ENCODE measurements around the gene TRPM2. TPM values are rescaled to one million over a fixed set of nuclear protein-coding genes. Genes with fewer than 3 reads are reported as not detected.
"Not testable (repeated sequence)": the region's sequence is repeated elsewhere in the genome, so short reads cannot be mapped to it uniquely, and the experiment has no call there.

Gene TRPM2
- total RNA-seq, 2 donors from 2014 or later, result 10.7 to 25.6 TPM

DNA sequence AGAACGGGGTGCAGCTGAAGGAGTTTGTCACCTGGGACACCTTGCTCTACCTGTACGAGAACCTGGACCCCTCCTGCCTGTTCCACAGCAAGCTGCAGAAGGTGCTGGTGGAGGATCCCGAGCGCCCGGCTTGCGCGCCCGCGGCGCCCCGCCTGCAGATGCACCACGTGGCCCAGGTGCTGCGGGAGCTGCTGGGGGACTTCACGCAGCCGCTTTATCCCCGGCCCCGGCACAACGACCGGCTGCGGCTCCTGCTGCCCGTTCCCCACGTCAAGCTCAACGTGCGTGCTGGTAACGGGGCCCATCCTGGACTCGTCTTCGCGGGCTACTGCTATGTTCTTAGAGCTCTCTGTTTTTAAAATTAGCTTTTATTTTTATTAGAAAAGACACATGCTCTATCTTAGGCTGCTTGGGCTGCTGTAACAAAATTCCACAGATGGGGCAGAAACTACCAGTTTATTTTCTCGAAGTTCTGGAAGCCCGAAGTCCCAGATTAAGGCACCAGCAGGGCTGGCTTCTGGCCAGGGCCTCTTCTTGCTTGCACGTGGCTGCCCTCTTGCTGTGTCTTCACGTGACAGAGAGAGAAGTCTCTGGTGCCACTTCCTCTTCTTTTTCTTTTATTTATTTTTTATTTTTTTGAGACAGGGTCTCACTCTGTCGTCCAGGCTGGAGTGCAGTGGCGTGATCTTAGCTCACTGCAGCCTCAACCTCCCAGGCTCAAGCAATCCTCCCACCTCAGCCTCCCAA lies 38.1 kb downstream of the TRPM2 start:
- no peak for ATAC-seq (replicated peaks)
- H3K4me3 Mint-ChIP-seq, result no peak overlapping the region
- no peak overlapping the region for H3K27ac Mint-ChIP-seq
- no peaks in the 10 kb centered on the region for H3K9me3 Mint-ChIP-seq
- no peaks in the 10 kb centered on the region for H3K4me1 Mint-ChIP-seq
- no peaks in the 10 kb centered on the region for H3K27me3 Mint-ChIP-seq
- peaks cover 43% of the 10 kb centered on the region for H3K36me3 Mint-ChIP-seq (ENCODE audit: low read depth)

DNA sequence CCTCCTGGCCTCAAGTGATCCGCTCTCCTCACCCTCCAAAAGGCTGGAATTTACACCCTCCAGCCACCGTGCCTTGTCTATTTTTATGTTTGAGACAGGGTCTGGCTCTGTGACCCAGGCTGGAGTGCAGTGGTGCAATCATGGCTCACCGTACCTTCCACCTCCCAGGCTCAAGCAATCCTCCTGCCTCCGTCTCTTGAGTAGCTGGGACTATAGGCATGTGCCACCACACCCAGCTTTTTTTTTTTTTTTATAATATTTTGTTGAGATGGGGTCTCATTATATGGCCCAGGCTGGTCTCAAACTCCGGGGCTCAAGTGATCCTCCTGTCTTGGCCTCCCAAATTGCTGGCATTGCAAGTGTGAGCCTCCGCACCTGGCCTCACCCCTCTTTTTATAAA lies 38.8 kb downstream of the TRPM2 start:
- no peaks in the 10 kb centered on the region for H3K27me3 Mint-ChIP-seq
- no peak overlapping the region for H3K27ac Mint-ChIP-seq
- no peaks in the 10 kb centered on the region for H3K9me3 Mint-ChIP-seq
- no peak overlapping the region for H3K4me3 Mint-ChIP-seq
- no peak for ATAC-seq (replicated peaks)
- H3K36me3 Mint-ChIP-seq (ENCODE audit: low read depth), result peaks cover 43% of the 10 kb centered on the region
- no peaks in the 10 kb centered on the region for H3K4me1 Mint-ChIP-seq

DNA sequence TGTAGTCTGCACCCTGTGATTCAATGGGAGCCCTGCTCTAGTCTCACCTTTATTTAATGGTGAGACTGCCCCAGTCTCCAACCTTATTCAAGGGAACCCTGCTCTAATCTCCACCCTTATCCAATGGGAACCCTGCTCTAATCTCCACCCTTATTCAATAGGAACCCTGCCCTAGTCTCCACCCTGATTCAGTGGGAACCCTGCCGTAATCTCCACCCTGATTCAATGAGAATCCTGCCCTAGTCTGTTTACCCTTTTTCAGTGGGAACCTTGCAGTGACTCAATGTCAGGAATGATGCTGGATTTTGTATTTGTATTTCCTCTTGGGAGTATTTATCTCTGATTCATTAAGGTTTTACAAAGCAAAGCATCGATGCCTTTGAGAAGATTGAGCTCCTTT lies 39.5 kb downstream of the TRPM2 start:
- Mint-ChIP-seq H3K27me3 (no peaks in the 10 kb centered on the region), H3K36me3 (ENCODE audit: low read depth) (peaks cover 49% of the 10 kb centered on the region), H3K9me3 (no peaks in the 10 kb centered on the region), H3K27ac (peak overlapping the region; percentile 19), H3K4me1 (no peaks in the 10 kb centered on the region), H3K4me3 (no peak overlapping the region)
- no peak for ATAC-seq (replicated peaks)

DNA sequence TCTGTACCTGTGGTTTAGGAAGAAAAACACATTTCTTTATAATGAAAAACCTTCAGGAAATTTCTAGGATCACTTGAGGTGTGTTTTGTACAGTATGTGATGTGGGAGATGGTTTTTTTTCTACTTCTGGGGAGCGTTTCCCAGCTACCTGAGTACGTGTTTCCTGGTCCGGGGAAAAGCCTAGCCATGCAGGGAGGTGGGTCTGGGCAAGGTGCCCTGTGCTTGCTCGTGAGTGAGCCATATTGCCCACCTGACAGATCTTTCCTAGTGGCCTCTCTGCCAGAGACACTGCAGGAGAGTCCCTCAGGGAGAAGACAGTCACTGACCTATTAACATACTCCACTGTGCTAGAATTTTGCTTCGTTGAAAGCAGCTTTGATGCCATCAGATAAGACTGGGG lies 41.3 kb downstream of the TRPM2 start:
- ATAC-seq (replicated peaks), result no peak
- H3K4me1 Mint-ChIP-seq, result no peaks in the 10 kb centered on the region
- no peaks in the 10 kb centered on the region for H3K9me3 Mint-ChIP-seq
- no peak overlapping the region for H3K4me3 Mint-ChIP-seq
- H3K36me3 Mint-ChIP-seq (ENCODE audit: low read depth), result peaks cover 52% of the 10 kb centered on the region
- H3K27me3 Mint-ChIP-seq, result no peaks in the 10 kb centered on the region
- H3K27ac Mint-ChIP-seq, result no peak overlapping the region

DNA sequence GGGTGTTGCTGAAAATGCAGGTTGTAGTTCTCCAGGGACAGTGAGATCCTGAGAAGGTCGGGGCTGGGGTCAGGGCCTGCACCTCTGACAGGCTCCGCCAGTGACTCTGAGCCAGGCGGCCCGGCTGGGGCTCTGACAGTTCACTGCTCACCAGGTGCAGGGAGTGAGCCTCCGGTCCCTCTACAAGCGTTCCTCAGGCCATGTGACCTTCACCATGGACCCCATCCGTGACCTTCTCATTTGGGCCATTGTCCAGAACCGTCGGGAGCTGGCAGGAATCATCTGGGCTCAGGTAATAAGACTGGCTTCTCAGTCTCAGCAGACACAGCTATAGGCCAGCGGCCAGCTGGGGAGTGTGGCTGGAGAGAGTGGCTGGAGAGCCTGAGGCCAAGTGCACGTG lies 41.8 kb downstream of the TRPM2 start:
- Mint-ChIP-seq H3K9me3 (no peaks in the 10 kb centered on the region), H3K27me3 (no peaks in the 10 kb centered on the region), H3K36me3 (ENCODE audit: low read depth) (peaks cover 50% of the 10 kb centered on the region), H3K4me3 (no peak overlapping the region), H3K27ac (no peak overlapping the region), H3K4me1 (no peaks in the 10 kb centered on the region)
- no peak for ATAC-seq (replicated peaks)

DNA sequence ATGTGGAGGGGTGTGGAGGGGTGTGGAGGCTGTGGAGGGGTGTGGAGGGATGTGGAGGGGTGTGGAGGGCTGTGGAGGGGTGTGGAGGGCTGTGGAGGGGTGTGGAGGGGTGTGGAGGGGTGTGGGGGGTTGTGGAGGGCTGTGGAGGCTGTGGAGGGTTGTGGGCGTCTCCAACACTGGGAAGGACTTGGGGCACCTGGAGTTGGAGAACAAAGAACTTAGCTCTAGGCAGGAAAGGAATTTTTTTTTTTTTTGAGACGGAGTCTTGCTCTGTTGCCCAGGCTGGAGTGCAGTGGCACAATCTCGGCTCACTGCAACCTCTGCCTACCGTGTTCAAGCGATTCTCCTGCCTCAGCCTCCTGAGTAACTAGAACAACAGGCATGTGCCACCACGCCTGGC lies 43.4 kb downstream of the TRPM2 start:
- H3K4me1 Mint-ChIP-seq; H3K27ac Mint-ChIP-seq; H3K27me3 Mint-ChIP-seq; H3K4me3 Mint-ChIP-seq; ATAC-seq (replicated peaks); H3K9me3 Mint-ChIP-seq: not testable (repeated sequence)
- H3K36me3 Mint-ChIP-seq (ENCODE audit: low read depth), result peaks cover 47% of the 10 kb centered on the region

DNA sequence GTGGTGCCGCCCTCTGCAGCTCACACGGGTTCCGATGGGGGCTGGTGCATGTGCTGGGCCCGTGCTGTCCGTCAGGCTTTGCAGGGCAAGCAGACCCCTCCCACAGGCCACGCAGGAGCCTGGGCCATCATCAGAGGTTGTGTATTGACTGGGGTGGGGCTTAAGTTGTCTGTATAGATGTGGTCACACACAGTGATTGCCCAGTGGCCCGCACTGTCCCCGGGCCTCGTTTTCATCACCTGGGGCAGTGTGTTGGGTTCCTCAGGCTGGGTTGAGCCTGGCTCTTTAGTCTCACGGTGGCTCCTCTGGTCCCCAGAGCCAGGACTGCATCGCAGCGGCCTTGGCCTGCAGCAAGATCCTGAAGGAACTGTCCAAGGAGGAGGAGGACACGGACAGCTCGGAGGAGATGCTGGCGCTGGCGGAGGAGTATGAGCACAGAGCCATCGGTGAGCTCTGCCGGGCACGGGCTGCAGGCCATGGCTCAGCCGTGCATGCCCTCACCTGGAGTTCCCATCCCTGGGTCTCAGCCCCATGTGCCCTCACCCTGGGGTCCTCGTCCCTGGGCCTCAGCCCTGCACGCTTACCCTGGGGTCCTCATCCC lies 44.1 kb downstream of the TRPM2 start:
- ATAC-seq (replicated peaks), result no peak
- Mint-ChIP-seq H3K9me3 (no peaks in the 10 kb centered on the region), H3K36me3 (ENCODE audit: low read depth) (peaks cover 40% of the 10 kb centered on the region), H3K27ac (no peak overlapping the region), H3K4me3 (no peak overlapping the region), H3K4me1 (peaks cover 3% of the 10 kb centered on the region), H3K27me3 (no peaks in the 10 kb centered on the region)

DNA sequence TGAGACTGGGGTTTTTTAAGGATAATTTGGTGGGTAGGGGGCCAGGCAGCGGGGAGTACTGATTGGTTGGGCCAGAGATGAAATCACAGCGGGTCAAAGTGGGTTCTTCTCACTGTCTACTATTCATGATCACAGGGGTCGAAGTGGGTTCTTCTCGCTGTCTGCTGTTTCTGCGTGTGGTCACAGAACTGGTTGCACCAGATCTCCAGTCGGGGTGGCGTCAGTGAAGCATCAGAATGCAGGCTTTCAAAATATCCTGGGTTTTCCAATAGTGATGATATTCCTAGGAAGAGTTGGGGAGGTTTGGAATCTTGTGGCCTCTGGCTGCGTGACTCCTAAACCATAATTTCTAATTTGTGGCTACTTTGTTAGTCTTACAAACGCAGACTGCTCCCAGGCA lies 45.1 kb downstream of the TRPM2 start:
- Mint-ChIP-seq H3K4me3 (no peak overlapping the region), H3K27me3 (no peaks in the 10 kb centered on the region), H3K27ac (no peak overlapping the region), H3K4me1 (peaks cover 3% of the 10 kb centered on the region), H3K9me3 (no peaks in the 10 kb centered on the region), H3K36me3 (ENCODE audit: low read depth) (peaks cover 30% of the 10 kb centered on the region)
- ATAC-seq (replicated peaks), result no peak

DNA sequence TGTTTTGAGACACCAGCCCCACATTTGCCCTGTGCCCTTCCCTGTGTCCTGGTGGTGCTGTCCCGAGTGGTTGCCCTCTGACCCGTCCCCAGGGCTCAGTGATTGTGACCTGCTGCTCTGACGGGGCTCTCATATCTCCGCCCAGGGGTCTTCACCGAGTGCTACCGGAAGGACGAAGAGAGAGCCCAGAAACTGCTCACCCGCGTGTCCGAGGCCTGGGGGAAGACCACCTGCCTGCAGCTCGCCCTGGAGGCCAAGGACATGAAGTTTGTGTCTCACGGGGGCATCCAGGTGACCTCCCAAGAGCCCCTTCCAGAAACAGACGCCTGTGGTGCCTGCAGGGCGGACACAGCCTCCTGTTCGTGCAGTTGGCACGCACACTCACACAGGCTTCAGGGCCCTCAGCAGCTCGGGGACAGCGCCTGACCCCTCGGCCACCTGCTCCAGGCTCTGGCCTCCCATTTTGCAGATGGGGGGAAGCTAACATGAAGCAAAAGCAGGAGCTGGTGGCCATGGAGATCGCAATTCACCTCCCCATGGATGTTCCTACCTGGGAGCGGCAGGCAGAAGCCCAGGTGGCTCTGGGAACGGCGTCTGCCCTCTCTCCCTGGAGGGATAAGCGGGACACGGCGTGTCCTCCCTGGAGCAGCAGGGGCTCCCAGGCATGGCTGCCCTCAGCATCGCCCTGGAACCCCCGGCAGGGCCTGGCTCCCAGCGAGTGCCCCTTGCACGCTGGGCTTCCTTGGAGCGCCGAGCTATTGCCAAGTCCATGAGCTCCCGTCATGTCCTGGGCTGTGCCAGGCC lies 45.9 kb downstream of the TRPM2 start:
- no peak overlapping the region for H3K4me3 Mint-ChIP-seq
- no peak overlapping the region for H3K27ac Mint-ChIP-seq
- peaks cover 24% of the 10 kb centered on the region for H3K36me3 Mint-ChIP-seq (ENCODE audit: low read depth)
- H3K27me3 Mint-ChIP-seq, result no peaks in the 10 kb centered on the region
- peaks cover 3% of the 10 kb centered on the region for H3K4me1 Mint-ChIP-seq
- no peak for ATAC-seq (replicated peaks)
- H3K9me3 Mint-ChIP-seq, result no peaks in the 10 kb centered on the region

DNA sequence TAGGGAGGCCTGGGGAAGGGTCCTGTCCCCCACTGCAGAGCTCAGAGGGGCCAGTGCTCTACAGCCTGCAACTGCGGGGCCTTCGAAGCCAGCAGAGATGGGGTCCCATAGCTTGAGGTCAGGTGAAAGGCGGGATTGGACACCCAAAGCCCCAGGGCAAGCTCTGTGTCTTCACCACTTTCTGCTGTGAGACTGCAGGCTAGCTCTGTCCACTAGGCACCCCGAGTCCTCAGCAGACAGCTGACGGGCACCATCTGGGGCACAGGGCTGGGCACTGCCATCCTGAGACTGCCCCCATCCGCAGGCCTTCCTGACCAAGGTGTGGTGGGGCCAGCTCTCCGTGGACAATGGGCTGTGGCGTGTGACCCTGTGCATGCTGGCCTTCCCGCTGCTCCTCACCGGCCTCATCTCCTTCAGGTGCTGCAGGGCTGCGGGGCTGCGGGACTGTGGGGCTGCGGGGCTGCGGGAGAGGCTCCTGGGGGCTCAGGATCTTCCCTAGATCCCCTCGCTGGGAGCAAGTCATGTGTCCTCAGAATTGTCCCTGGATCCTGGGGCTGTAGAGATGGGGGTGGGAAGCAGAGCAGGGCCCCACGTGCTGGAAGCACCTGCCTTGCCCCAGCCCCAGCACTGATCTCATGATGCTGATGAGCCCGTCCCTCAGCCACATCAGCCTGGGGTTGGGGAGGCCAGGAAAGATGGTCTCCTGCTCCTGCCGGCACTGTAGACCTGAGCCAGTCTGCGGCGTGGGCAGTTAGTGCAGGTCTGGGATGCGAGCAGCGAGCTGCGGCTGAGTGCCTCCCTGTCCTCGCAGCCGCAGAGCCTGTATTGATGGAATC lies 46.8 kb downstream of the TRPM2 start:
- no peak overlapping the region for H3K27ac Mint-ChIP-seq

DNA sequence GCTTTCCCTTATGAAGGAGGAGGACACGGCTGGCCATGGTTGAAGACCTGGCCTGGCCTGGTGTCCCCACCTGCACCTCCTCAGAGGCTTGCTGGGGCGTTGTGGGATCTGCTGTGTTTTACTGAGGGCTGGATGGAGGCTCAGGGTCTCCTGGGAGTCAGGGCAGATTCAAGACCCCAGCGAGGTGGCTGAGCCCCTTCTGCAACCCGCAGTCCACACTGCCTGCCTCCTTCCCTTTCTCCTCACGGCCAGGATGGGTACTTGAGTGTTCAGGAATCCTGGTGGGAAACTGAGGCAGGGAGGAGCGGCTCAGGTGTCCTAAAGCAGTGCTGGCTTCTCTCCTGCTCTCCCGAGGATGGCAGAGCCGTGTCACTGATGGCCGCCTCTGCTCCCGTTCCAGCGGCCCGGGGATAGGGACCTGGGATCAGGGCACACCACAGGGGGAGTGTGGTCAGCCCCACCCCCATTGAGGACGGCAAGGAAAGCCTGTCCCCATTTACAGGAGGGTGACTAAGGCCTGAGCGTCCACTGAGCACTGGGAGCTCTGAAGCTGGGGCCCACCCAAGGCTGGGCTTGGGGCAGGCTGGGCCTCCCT lies 47.5 kb downstream of the TRPM2 start:
- Mint-ChIP-seq H3K4me1 (peaks cover 3% of the 10 kb centered on the region), H3K36me3 (ENCODE audit: low read depth) (peaks cover 15% of the 10 kb centered on the region), H3K27me3 (no peaks in the 10 kb centered on the region), H3K27ac (no peak overlapping the region), H3K9me3 (no peaks in the 10 kb centered on the region), H3K4me3 (no peak overlapping the region)
- no peak for ATAC-seq (replicated peaks)

More for the DNA sequence above, 46.8 kb downstream of the TRPM2 start:
- H3K9me3 Mint-ChIP-seq, result no peaks in the 10 kb centered on the region
- no peak for ATAC-seq (replicated peaks)
- peaks cover 3% of the 10 kb centered on the region for H3K4me1 Mint-ChIP-seq
- no peaks in the 10 kb centered on the region for H3K27me3 Mint-ChIP-seq
- H3K36me3 Mint-ChIP-seq (ENCODE audit: low read depth), result peaks cover 17% of the 10 kb centered on the region
- H3K4me3 Mint-ChIP-seq, result no peak overlapping the region

DNA sequence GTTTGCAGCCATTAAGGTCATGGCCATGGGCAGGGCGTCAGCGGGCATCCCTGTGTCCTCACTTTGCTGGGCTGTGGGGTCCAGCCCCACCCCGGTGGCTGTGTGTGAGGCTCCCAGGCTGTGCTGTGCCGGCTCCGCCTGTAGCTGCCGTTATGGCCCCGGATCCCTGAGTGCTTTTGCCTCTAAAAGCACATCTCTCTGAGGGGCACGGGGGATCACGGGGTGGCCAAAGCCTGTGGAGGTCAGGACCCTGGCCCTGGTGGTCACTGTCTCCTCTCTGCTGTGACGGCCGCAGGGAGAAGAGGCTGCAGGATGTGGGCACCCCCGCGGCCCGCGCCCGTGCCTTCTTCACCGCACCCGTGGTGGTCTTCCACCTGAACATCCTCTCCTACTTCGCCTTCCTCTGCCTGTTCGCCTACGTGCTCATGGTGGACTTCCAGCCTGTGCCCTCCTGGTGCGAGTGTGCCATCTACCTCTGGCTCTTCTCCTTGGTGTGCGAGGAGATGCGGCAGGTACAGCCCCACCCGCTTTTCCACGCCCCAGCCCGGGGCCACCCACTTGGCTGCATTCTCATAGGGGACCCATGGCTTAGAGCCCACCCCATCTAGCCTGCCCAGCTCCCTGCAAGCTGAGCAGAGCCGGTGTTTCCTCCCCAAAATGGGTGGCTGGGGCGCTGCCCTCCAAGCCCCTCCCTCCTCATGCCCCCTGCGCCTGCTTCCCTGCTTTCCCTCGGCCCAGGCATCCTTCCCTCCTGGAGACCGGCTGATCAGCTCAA lies 48.2 kb downstream of the TRPM2 start:
- no peaks in the 10 kb centered on the region for H3K27me3 Mint-ChIP-seq
- no peaks in the 10 kb centered on the region for H3K9me3 Mint-ChIP-seq
- H3K27ac Mint-ChIP-seq, result peak overlapping the region; percentile 13
- peaks cover 3% of the 10 kb centered on the region for H3K4me1 Mint-ChIP-seq
- peaks cover 15% of the 10 kb centered on the region for H3K36me3 Mint-ChIP-seq (ENCODE audit: low read depth)
- no peak for ATAC-seq (replicated peaks)
- no peak overlapping the region for H3K4me3 Mint-ChIP-seq

DNA sequence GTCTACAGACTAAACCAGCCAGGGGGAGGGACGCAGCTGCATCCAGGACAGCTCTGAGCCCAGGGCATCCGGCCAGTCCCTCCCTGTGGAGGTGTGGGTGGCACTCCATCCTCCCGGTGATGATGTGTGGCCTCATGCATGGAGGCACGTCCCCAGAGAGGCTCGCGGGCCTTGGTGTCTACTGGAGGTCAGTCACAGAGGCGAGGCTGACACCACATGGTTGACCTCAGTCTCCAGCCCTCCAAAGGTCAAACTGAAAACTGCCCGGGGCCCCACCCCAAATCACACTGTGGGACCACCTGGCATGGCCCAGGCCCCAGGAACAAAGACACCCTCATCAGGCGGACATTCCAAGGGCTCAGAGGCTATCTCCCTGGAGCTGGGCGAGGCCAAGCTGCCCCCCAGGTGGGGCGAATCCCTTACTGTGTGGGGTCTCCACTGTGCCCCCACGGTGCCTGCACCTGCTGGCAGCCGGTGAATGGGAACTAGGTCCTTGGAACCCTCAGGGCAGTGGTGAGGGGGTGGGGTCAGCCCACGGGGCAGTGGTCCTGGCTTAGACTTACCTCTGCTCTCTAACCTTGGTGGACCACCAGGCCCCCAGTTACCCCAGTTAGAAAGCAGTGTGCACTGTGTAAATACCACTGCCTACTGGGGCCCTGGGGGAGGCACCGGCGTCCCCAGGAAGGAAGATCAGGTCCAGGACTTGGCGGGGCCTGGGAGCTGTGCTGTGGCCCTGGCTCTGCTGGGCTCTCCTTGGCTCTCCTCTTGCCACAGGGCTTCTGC lies 49.1 kb downstream of the TRPM2 start:
- no peak for ATAC-seq (replicated peaks)
- no peaks in the 10 kb centered on the region for H3K9me3 Mint-ChIP-seq
- peaks cover 3% of the 10 kb centered on the region for H3K4me1 Mint-ChIP-seq
- H3K27me3 Mint-ChIP-seq, result no peaks in the 10 kb centered on the region
- peaks cover 19% of the 10 kb centered on the region for H3K36me3 Mint-ChIP-seq (ENCODE audit: low read depth)
- no peak overlapping the region for H3K4me3 Mint-ChIP-seq
- H3K27ac Mint-ChIP-seq, result no peak overlapping the region

All from activated T-helper 17 cell treated with anti-CD3 and anti-CD28 coated beads, Interleukin-2, amount 50 U/mL, for 72 hours (primary cell).